KMS-11 (cell line): ENCODE results near the gene SPTBN5.

Experiments used
- H2AFZ ChIP-seq: fragments of 200-600 bp; sonication (generic); 2 replicates; pipeline ENCODE4 v1.6.1; 2016; ENCODE audit warnings: antibody characterized with exemption, mixed run types, low read depth
- H3K27ac ChIP-seq: fragments of 200-600 bp; sonication (generic); 2 replicates; pipeline ENCODE4 v1.6.1; 2016; ENCODE audit warnings: mild to moderate bottlenecking, mixed run types
- H3K27me3 ChIP-seq: fragments of 200-600 bp; sonication (generic); 2 replicates; pipeline ENCODE4 v1.6.1; 2017; ENCODE audit warnings: mild to moderate bottlenecking, low read depth, mixed run types, moderate library complexity; ENCODE audit not compliant: insufficient read depth
- H3K36me3 ChIP-seq: fragments of 200-600 bp; sonication (generic); 2 replicates; pipeline ENCODE4 v1.6.1; 2017; ENCODE audit warnings: mild to moderate bottlenecking, mixed run types; ENCODE audit not compliant: insufficient read depth
- H3K4me1 ChIP-seq: fragments of 200-600 bp; sonication (generic); 2 replicates; pipeline ENCODE4 v1.6.1; 2016; ENCODE audit warnings: mild to moderate bottlenecking, low read depth, mixed run types; ENCODE audit not compliant: poor library complexity, severe bottlenecking
- H3K4me2 ChIP-seq: fragments of 200-600 bp; sonication (generic); 2 replicates; pipeline ENCODE4 v1.7.0; 2016; ENCODE audit warnings: mild to moderate bottlenecking, mixed run types
- H3K4me3 ChIP-seq: fragments of 200-600 bp; sonication (generic); IDR thresholded peaks from 2 replicates; pipeline ENCODE4 v1.6.1; 2017; ENCODE audit warnings: low read depth, low read length, mixed read lengths; ENCODE audit not compliant: insufficient read depth
- H3K79me2 ChIP-seq: fragments of 200-600 bp; sonication (generic); 2 replicates; pipeline ENCODE4 v1.6.1; 2016; ENCODE audit warnings: low read depth, mixed run types; ENCODE audit not compliant: insufficient read depth
- H3K9ac ChIP-seq: fragments of 200-600 bp; sonication (generic); 2 replicates; pipeline ENCODE4 v1.6.1; 2016; ENCODE audit warnings: mild to moderate bottlenecking, mixed run types
- H4K20me1 ChIP-seq: fragments of 200-600 bp; sonication (generic); 2 replicates; pipeline ENCODE4 v1.6.1; 2016; ENCODE audit warnings: mild to moderate bottlenecking, mixed run types; ENCODE audit not compliant: insufficient read depth
- TF ChIP-seq, protein P1 (sequence below): fragments of 200-600 bp; sonication (generic); conservative IDR thresholded peaks from 2 replicates; pipeline ENCODE4 v1.6.1; 2017; ENCODE audit warnings: low read depth, mild to moderate bottlenecking, antibody characterized with exemption, low read length, moderate library complexity, mixed read lengths

Gene SPTBN5

DNA sequence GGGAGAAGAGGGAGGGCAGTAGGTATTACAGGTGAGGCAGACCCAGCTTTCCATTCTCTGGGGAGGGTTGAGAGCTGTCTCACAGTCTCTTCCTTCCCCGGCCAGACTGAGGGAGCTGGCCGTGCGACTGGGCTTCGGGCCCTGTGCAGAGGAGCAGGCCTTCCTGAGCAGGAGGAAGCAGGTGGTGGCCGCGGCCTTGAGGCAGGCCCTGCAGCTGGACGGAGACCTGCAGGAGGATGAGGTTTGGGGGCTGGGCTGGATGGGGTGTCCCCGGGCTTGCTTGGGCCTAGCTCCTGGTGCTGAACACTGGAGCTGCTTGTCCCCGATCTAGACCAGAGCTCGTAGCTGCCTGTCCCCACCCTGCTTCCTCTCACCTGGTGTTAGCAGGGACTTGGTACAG, 50.3 kb downstream of the SPTBN5 start:
- H3K4me1 ChIP-seq: no peaks in the 10 kb centered on the region
- no peaks in the 10 kb centered on the region for H3K36me3 ChIP-seq
- no peak overlapping the region for H3K4me3 ChIP-seq
- no peak overlapping the region for H2AFZ ChIP-seq
- no peak overlapping the region for H3K27ac ChIP-seq
- no peak overlapping the region for H3K9ac ChIP-seq
- TF ChIP-seq, protein P1, sequence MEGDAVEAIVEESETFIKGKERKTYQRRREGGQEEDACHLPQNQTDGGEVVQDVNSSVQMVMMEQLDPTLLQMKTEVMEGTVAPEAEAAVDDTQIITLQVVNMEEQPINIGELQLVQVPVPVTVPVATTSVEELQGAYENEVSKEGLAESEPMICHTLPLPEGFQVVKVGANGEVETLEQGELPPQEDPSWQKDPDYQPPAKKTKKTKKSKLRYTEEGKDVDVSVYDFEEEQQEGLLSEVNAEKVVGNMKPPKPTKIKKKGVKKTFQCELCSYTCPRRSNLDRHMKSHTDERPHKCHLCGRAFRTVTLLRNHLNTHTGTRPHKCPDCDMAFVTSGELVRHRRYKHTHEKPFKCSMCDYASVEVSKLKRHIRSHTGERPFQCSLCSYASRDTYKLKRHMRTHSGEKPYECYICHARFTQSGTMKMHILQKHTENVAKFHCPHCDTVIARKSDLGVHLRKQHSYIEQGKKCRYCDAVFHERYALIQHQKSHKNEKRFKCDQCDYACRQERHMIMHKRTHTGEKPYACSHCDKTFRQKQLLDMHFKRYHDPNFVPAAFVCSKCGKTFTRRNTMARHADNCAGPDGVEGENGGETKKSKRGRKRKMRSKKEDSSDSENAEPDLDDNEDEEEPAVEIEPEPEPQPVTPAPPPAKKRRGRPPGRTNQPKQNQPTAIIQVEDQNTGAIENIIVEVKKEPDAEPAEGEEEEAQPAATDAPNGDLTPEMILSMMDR: no peak
- H3K79me2 ChIP-seq: no peaks in the 10 kb centered on the region
- H3K4me2 ChIP-seq: no peak overlapping the region
- no peaks in the 10 kb centered on the region for H3K27me3 ChIP-seq
- no peaks in the 10 kb centered on the region for H4K20me1 ChIP-seq

DNA sequence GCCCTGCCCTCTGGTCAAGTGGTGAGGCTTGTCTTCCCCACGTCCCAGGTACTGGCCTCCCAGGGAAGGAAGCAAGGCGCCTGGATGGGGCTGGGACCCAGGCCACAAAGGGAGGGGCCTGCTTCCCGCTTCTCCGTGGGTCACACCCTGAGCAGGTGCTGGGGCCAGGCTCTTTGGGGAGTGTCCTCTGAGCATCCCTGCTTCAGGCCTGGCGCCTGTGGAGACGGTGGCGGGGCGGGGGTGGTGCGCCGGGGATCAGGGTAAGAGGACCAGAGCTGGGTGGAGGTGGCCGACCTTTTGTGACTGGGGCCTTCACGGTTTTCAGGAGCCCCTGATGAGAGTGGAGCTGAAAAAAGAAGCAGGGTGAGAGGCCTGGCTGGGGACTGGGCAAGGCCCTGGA, 51.6 kb downstream of the SPTBN5 start:
- H3K36me3 ChIP-seq: no peaks in the 10 kb centered on the region
- H3K27me3 ChIP-seq: no peaks in the 10 kb centered on the region
- no peak overlapping the region for H3K27ac ChIP-seq
- H3K9ac ChIP-seq: no peak overlapping the region
- no peaks in the 10 kb centered on the region for H4K20me1 ChIP-seq
- no peak overlapping the region for H3K4me3 ChIP-seq
- H3K79me2 ChIP-seq: no peaks in the 10 kb centered on the region
- H3K4me1 ChIP-seq: no peaks in the 10 kb centered on the region
- no peak overlapping the region for H3K4me2 ChIP-seq
- TF ChIP-seq, protein P1: no peak
- H2AFZ ChIP-seq: no peak overlapping the region

DNA sequence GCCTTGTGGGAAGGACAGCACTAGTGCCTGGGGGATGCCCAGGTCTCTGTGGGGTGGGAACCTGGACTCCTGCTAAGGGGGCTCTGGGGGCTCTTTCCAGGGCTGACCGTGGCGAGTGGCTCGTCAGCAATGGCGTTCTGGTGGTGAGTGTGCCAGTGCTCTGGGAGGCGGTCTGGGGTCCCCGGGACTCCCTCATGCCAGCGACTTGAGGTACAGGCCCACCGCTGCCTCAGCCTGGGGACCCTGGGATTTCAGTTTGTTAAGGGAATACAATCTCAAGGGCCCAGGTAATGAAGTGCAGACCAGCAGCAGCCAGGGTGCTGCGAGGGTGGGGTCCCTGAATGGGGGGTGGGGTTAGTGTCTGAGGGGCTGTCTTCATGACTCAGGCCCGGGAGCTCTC, 52.7 kb downstream of the SPTBN5 start:
- no peaks in the 10 kb centered on the region for H3K4me1 ChIP-seq
- H3K4me3 ChIP-seq: no peak overlapping the region
- H3K27me3 ChIP-seq: no peaks in the 10 kb centered on the region
- H3K27ac ChIP-seq: no peak overlapping the region
- H3K79me2 ChIP-seq: no peaks in the 10 kb centered on the region
- no peak overlapping the region for H3K9ac ChIP-seq
- TF ChIP-seq, protein P1: no peak
- H3K36me3 ChIP-seq: no peaks in the 10 kb centered on the region
- no peak overlapping the region for H2AFZ ChIP-seq
- no peaks in the 10 kb centered on the region for H4K20me1 ChIP-seq
- no peak overlapping the region for H3K4me2 ChIP-seq

DNA sequence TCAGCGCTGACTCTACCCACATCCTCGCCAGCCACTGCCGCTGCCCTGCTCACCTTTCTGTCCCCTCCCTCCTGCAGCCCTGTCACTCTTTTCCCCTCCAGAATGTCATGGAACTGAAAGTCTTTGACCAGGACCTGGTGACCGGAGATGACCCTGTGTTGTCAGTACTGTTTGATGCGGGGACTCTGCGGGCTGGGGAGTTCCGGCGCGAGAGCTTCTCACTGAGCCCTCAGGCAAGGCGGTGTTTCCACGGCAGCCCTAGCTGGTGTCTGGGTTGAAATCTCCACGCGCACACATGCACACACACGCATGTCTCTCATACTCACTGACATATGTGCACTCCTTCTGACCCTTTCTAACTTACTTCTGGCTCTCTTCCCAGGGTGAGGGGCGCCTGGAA, 53.2 kb downstream of the SPTBN5 start:
- TF ChIP-seq, protein P1: no peak
- H3K4me2 ChIP-seq: no peak overlapping the region
- no peak overlapping the region for H3K4me3 ChIP-seq
- no peak overlapping the region for H2AFZ ChIP-seq
- H4K20me1 ChIP-seq: no peaks in the 10 kb centered on the region
- no peak overlapping the region for H3K9ac ChIP-seq
- no peaks in the 10 kb centered on the region for H3K27me3 ChIP-seq
- no peaks in the 10 kb centered on the region for H3K79me2 ChIP-seq
- H3K36me3 ChIP-seq: no peaks in the 10 kb centered on the region
- no peaks in the 10 kb centered on the region for H3K4me1 ChIP-seq
- H3K27ac ChIP-seq: no peak overlapping the region
